ENCODE data around the gene ANTXR2.

GRCh38 chr4:80015407-80016189, 57.4 kb downstream of the ANTXR2 start:
- no peak for TF ChIP-seq MAX (IDR thresholded peaks at IDR 0.05)
- TF ChIP-seq NRF1 (IDR thresholded peaks at IDR 0.05; ENCODE audit: low read depth, low read length): no peak
- TF ChIP-seq CTCF (IDR thresholded peaks at IDR 0.05; ENCODE audit: control extremely low read depth in 1 of 3, insufficient read depth in 1 of 3, low read depth in 1 of 3, low read length in 3 of 3): no peak
- no peak for TF ChIP-seq POLR2A (IDR thresholded peaks at IDR 0.05; ENCODE audit: control extremely low read depth in 1 of 2, low read depth in 2 of 2, low read length in 2 of 2)
- no peak for TF ChIP-seq SIRT6 (IDR thresholded peaks at IDR 0.05; ENCODE audit: low read length)
- TF ChIP-seq YY1 (IDR thresholded peaks at IDR 0.05; ENCODE audit: low read depth, low read length): no peak
- no peak for TF ChIP-seq TAF1 (IDR thresholded peaks at IDR 0.05; ENCODE audit: low read depth, low read length)
- TF ChIP-seq USF2 (IDR thresholded peaks at IDR 0.05; ENCODE audit: low read length): no peak
- TF ChIP-seq EZH2 (IDR thresholded peaks at IDR 0.05; ENCODE audit: low read depth, low read length, severe bottlenecking): no peak
- no peak for TF ChIP-seq JUN (IDR thresholded peaks at IDR 0.05; ENCODE audit: low read depth, low read length)
- TF ChIP-seq KDM1A (IDR thresholded peaks at IDR 0.05; ENCODE audit: borderline replicate concordance, low read length): no peak
- TF ChIP-seq SIN3A (conservative IDR thresholded peaks at IDR 0.05 in 1 of 2, IDR thresholded peaks at IDR 0.05 in 1 of 2; ENCODE audit: low read depth in 1 of 2, low read length in 2 of 2): no peak

Data from H1 (cell line).